HepG2 (cell line): ENCODE measurements around the gene CEL. TPM values are rescaled to one million over a fixed set of nuclear protein-coding genes. Genes with fewer than 3 reads are reported as not detected.

ENCODE experiments used
- ATAC-seq: fragments of 200-7000 bp; cut with Tn5 transposase; 3 replicates; pipeline ENCODE4 v1.9.1; 2020; ENCODE audit warnings: mild to moderate bottlenecking, moderate library complexity
- BruUV-seq: library from RNA; stranded (reverse); fragments of 400-500 nt; replicated peaks from 2 replicates; lab custom pipeline; 2021; lab: Mats Ljungman, UMichigan
- CTCF ChIA-PET: fragments of 300-600 bp; formaldehyde crosslinking; extraction: SDS; loops from one replicate; lab custom pipeline; 2021; ENCODE audit warnings: low total read pairs, inconsistent platforms, low intra/inter-chr PET ratio; lab: Yijun Ruan, JAX
- POLR2A ChIA-PET: fragments of 350-600 bp; sonication (Branson Sonifier 250); formaldehyde crosslinking; loops from one replicate; lab custom pipeline; 2020; ENCODE audit warnings: antibody characterized with exemption, inconsistent platforms; lab: Yijun Ruan, JAX
- DNase-seq: peaks from one replicate; pipeline ENCODE4 v3.0.0-alpha.2; 2015; ENCODE audit warnings: low spot score
- FAIRE-seq: peaks from 3 replicates; lab custom pipeline; 2011; peaks lifted over from hg19 to GRCh38; lab: Jason Lieb, UNC
- H2AFZ ChIP-seq: one replicate; pipeline ENCODE4 v1.6.1; 2011; ENCODE audit warnings: low read length, inconsistent platforms
- H3K27ac ChIP-seq: fragments of 300-600 bp; 3 replicates; pipeline ENCODE4 v1.8.0; 2011; ENCODE audit warnings: mixed run types, mild to moderate bottlenecking, mixed read lengths, low read length, inconsistent platforms; ENCODE audit not compliant: insufficient read depth; ENCODE audit errors: extremely low read length
- H3K27me3 ChIP-seq, 2 experiments: fragments of 200-600 bp in 1 of 2; 2 replicates in 1 of 2; 3 replicates in 1 of 2; pipeline versions ENCODE4 v1.6.0 to v1.8.0; 2011; ENCODE audit warnings: low read length in 2 of 2, mild to moderate bottlenecking in 2 of 2, moderate library complexity in 2 of 2, inconsistent platforms in 1 of 2; ENCODE audit not compliant: insufficient read depth in 2 of 2, control insufficient read depth in 1 of 2
- H3K36me3 ChIP-seq, 2 experiments: fragments of 200-600 bp in 1 of 2; replicated peaks in 1 of 2; 2 replicates in 1 of 2; 3 replicates in 1 of 2; pipeline versions ENCODE4 v1.5.1 to v1.8.0; 2011; ENCODE audit warnings: low read length in 2 of 2, inconsistent platforms in 1 of 2; ENCODE audit not compliant: insufficient read depth in 2 of 2, control insufficient read depth in 1 of 2
- H3K4me1 ChIP-seq: 2 replicates; pipeline ENCODE4 v1.5.1; 2012; ENCODE audit warnings: low read length, inconsistent platforms; ENCODE audit not compliant: insufficient read depth
- H3K4me2 ChIP-seq: 2 replicates; pipeline ENCODE4 v1.6.0; 2011; ENCODE audit warnings: low read depth, low read length, inconsistent platforms
- H3K4me3 ChIP-seq, 3 experiments: fragments of 200-600 bp in 1 of 3; sonication (generic), shearing (Covaris generic) in 1 of 3; replicated peaks in 1 of 3; 2 replicates each; pipeline ENCODE4 v1.5.1; 2011 to 2016; ENCODE audit warnings: low read length in 3 of 3, inconsistent platforms in 2 of 3, low read depth in 2 of 3, mild to moderate bottlenecking in 2 of 3, control low read depth in 1 of 3, mixed read lengths in 1 of 3; ENCODE audit not compliant: insufficient read depth in 1 of 3
- H3K79me2 ChIP-seq: one replicate; pipeline ENCODE4 v1.6.1; 2011; ENCODE audit warnings: low read length, inconsistent platforms; ENCODE audit not compliant: insufficient read depth
- H3K9ac ChIP-seq: 2 replicates; pipeline ENCODE4 v1.6.0; 2011; ENCODE audit warnings: mild to moderate bottlenecking, low read depth, low read length, inconsistent platforms; ENCODE audit not compliant: insufficient read depth
- H3K9me3 ChIP-seq: 2 replicates; pipeline ENCODE4 v1.5.1; 2012; ENCODE audit warnings: mild to moderate bottlenecking, low read length
- H4K20me1 ChIP-seq: 2 replicates; pipeline ENCODE4 v1.6.0; 2011; ENCODE audit warnings: inconsistent platforms, mild to moderate bottlenecking, low read length, moderate library complexity; ENCODE audit not compliant: insufficient read depth
- ASH2L ChIP-seq: fragments of 300-600, 200-600 bp; sonication (generic); IDR thresholded peaks from 2 replicates; pipeline ENCODE4 v1.7.0; 2017; ENCODE audit warnings: low read depth, mild to moderate bottlenecking, moderate library complexity, mixed read lengths, low read length; ENCODE audit not compliant: insufficient read length
- GATA4 ChIP-seq: sonication (generic); IDR thresholded peaks from 2 replicates; pipeline ENCODE4 v1.6.1; 2016; ENCODE audit warnings: antibody characterized with exemption, low read depth, borderline replicate concordance
- GZF1 ChIP-seq: sonication (generic); formaldehyde crosslinking; IDR thresholded peaks from 2 replicates; pipeline ENCODE4 v1.5.1; 2020; ENCODE audit warnings: mild to moderate bottlenecking, missing genetic modification reagents
- HOXA5 ChIP-seq: sonication (generic); formaldehyde crosslinking; IDR thresholded peaks from 2 replicates; pipeline ENCODE4 v1.4.0; 2020; ENCODE audit warnings: missing genetic modification reagents
- KAT2B ChIP-seq: fragments of 150-350 bp; IDR thresholded peaks from 2 replicates; pipeline ENCODE4 v1.6.1; 2014; ENCODE audit warnings: low read depth, low read length, borderline replicate concordance
- KDM2A ChIP-seq: sonication (generic); formaldehyde crosslinking; IDR thresholded peaks from 2 replicates; pipeline ENCODE4 v1.4.0; 2020; ENCODE audit warnings: low read depth, missing genetic modification reagents, borderline replicate concordance
- MATR3 ChIP-seq: sonication (generic); formaldehyde crosslinking; IDR thresholded peaks from 2 replicates; pipeline ENCODE4 v1.4.0; 2020; ENCODE audit warnings: missing genetic modification reagents
- PAWR ChIP-seq: sonication (generic); formaldehyde crosslinking; IDR thresholded peaks from 2 replicates; pipeline ENCODE4 v1.4.0; 2020; ENCODE audit warnings: missing genetic modification reagents, mild to moderate bottlenecking, borderline replicate concordance
- TERF1 ChIP-seq: sonication (generic); formaldehyde crosslinking; IDR thresholded peaks from 2 replicates; pipeline ENCODE4 v1.8.0; 2022; ENCODE audit warnings: mild to moderate bottlenecking, missing genetic modification reagents, moderate library complexity
- ZFP82 ChIP-seq: sonication (generic); formaldehyde crosslinking; IDR thresholded peaks from 2 replicates; pipeline ENCODE4 v1.5.1; 2020; ENCODE audit warnings: mild to moderate bottlenecking, missing genetic modification reagents, borderline replicate concordance
- ZNF407 ChIP-seq: sonication (generic); formaldehyde crosslinking; IDR thresholded peaks from one replicate; pipeline ENCODE4 v1.5.1; 2020; ENCODE audit warnings: mild to moderate bottlenecking, missing genetic modification reagents; ENCODE audit errors: not compliant biosample characterization
- ZNF572 ChIP-seq: sonication (generic); formaldehyde crosslinking; IDR thresholded peaks from 2 replicates; pipeline ENCODE4 v1.5.1; 2020; ENCODE audit warnings: mild to moderate bottlenecking, missing genetic modification reagents
- ZNF747 ChIP-seq: sonication (generic); formaldehyde crosslinking; IDR thresholded peaks from 2 replicates; pipeline ENCODE4 v1.8.1; 2023; ENCODE audit warnings: missing genetic modification reagents, mild to moderate bottlenecking, borderline replicate concordance
- ZNF770 ChIP-seq: sonication (generic); formaldehyde crosslinking; IDR thresholded peaks from 2 replicates; pipeline ENCODE4 v1.5.0; 2020; ENCODE audit warnings: mild to moderate bottlenecking, missing genetic modification reagents
- WGBS: methylation state at CpG from one replicate; pipeline ENCODE4 v1.1.6; 2017; ENCODE audit warnings: low lambda C conversion rate; 5-methylcytosine and 5-hydroxymethylcytosine counted together
- in situ Hi-C: cut with HindIII; loops from 2 replicates; pipeline ENCODE4 v1.10.0; 2017; ENCODE audit warnings: low pct_unique_long_range_greater_than_20kb; ENCODE audit not compliant: extremely low pct_ligation_motif_present
- intact Hi-C: fragments of 100-400 bp; cut with micrococcal nuclease; formaldehyde crosslinking; loops from one replicate; pipeline ENCODE4 v1.10.0; 2022; ENCODE audit not compliant: unreplicated experiment
- polyA plus RNA-seq, 8 experiments: library from polyadenylated mRNA; depleted of rRNA in 3 of 8; stranded (reverse) in 7 of 8; unstranded in 1 of 8; fragments of >200 nt; fragmentation: Illumina TruSeq in 4 of 8; extraction: Trizol in 4 of 8; gene quantifications; 2 replicates each; pipeline versions ENCODE4 v1.2.1 to v1.2.3, GENCODE V29; 2011 to 2016; ENCODE audit warnings: low read depth in 4 of 8, missing spikeins in 1 of 8, mixed read lengths in 1 of 8; ENCODE audit not compliant: insufficient read depth in 1 of 8
- total RNA-seq, 5 experiments: library from RNA; depleted of rRNA; stranded (reverse); fragments of >200 nt; fragmentation: Illumina TruSeq; extraction: Trizol; gene quantifications; 2 replicates each; pipeline ENCODE4 v1.2.3, GENCODE V29; 2016; ENCODE audit warnings: low read depth in 1 of 5

CEL gene
- total and polyA plus RNA-seq, 2 of the 13 experiments (the other 11 are each of a cell fraction or from before 2014, with no cell fraction given), result 0.63 to 1.5 TPM

GRCh38 chr9:133118568-133118967, 56.8 kb downstream of the CEL start:
- no peaks in the 10 kb centered on the region; a peak in 1 of 5 replicates for H3K36me3 ChIP-seq
- H3K9me3 ChIP-seq, result no peaks in the 10 kb centered on the region
- peaks cover 57% of the 10 kb centered on the region for H3K4me1 ChIP-seq
- H3K4me2 ChIP-seq, result no peak overlapping the region
- H3K4me3 ChIP-seq, result no peak overlapping the region
- intact Hi-C loops, result no loop called here
- no peak overlapping the region for H3K27ac ChIP-seq
- no peaks in the 10 kb centered on the region for H3K79me2 ChIP-seq
- no peak for DNase-seq
- ChIA-PET POLR2A (interaction anchor here (1.6 kb wide), 1 partner anchor 26 kb away, joined by 5 read pairs; no protein-coding TSS in a partner anchor), CTCF (no interaction called here)
- H4K20me1 ChIP-seq, result peaks cover 25% of the 10 kb centered on the region; the same call in 1 of the 2 replicates
- no peak overlapping the region for H3K9ac ChIP-seq
- no TSS peak for BruUV-seq
- 94% methylated on average over 3 of the region's 3 CpGs for WGBS
- H2AFZ ChIP-seq, result no peak overlapping the region
- in situ Hi-C loops, result no loop called here
- no peaks in the 10 kb centered on the region for H3K27me3 ChIP-seq
- ATAC-seq, result no peak
- no peak for FAIRE-seq
- no peak for TF ChIP-seq GATA4
- TF ChIP-seq ZNF747, result no peak
- TF ChIP-seq KAT2B, result no peak
- TF ChIP-seq ZNF407, result no peak
- TF ChIP-seq ZNF770, result no peak
- TF ChIP-seq ZFP82, result no peak
- TF ChIP-seq PAWR (CRISPR knock-in tag), result no peak
- no peak for TF ChIP-seq TERF1
- no peak for TF ChIP-seq ASH2L
- TF ChIP-seq MATR3 (CRISPR knock-in tag), result no peak
- no peak for TF ChIP-seq KDM2A (CRISPR knock-in tag)
- TF ChIP-seq ZNF572 (CRISPR knock-in tag), result no peak
- TF ChIP-seq GZF1 (CRISPR knock-in tag), result no peak
- TF ChIP-seq HOXA5 (CRISPR knock-in tag), result no peak
